NCI-H2107 treated with DMSO at 0.1 percent for 48 hours (cell line): ENCODE measurements around the gene ASPSCR1.
A peak's percentile ranks its signal among the peaks of the same experiment; 100 is the strongest.
"Not testable (repeated sequence)": the region's sequence is repeated elsewhere in the genome, so short reads cannot be mapped to it uniquely, and the experiment has no call there.

Source experiments
- DNase-seq: peaks from one replicate; lab custom pipeline; 2025; ENCODE audit not compliant: unreplicated experiment; lab: John Stamatoyannopoulos, UW

Gene ASPSCR1

DNA sequence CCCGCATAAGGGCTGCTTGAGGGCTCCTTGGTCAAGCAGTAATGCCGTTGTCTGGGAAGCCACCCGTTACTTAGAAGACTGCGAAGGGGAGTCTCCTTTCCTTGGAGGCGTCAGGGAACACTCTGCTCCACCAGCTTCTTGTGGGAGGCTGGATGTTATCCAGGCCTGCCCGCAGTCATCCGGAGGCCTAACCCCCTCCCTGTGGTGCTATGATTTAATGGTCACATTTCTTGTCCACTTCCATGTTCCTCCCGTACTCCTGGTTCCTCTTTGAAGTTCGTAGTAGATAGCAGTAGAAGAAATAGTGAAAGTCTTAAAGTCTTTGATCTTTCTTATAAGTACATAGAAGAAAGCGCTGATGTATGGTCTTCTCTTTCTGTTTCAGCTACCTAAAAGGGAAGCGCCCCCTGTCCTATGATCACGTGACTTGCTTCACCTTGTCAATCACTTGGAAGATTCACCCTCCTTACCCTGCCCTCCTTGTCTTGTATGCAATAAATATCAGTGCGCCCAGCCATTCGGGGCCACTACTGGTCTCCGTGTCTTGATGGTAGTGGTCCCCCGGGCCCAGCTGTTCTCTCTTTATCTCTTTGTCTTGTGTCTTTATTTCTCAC, 61.5 kb downstream of the ASPSCR1 start:
- DNase-seq = not testable (repeated sequence)

DNA sequence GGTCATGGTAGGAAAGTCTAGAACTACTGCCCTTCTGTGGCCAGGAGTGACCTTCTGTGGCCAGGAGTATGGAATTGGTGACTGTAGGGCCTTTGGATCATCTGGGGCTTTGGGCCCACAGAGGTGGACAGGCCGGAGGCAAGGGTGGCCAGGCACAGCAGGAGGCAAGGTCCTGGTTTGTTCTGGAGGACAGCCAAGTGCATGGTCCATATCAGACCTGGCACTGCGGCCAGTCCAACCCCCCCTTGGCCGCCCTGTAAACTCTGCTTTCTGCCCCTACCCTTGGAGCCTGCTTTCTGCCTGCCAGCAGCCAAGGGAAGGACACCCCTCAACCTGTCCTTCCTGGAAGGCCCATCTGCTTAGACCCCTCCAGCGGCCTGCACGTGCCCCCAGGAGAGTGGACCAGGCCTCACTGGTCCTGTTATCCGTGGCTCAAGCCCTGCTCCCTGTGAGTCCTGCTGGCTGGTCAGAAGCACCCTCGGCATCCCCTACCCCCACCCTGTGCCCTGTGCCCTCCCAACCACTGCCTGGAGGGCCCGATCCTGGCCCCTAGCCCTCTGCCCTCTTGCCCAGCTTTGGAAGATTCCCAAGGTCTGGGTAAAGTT, 62.4 kb downstream of the ASPSCR1 start:
- no peak for DNase-seq

DNA sequence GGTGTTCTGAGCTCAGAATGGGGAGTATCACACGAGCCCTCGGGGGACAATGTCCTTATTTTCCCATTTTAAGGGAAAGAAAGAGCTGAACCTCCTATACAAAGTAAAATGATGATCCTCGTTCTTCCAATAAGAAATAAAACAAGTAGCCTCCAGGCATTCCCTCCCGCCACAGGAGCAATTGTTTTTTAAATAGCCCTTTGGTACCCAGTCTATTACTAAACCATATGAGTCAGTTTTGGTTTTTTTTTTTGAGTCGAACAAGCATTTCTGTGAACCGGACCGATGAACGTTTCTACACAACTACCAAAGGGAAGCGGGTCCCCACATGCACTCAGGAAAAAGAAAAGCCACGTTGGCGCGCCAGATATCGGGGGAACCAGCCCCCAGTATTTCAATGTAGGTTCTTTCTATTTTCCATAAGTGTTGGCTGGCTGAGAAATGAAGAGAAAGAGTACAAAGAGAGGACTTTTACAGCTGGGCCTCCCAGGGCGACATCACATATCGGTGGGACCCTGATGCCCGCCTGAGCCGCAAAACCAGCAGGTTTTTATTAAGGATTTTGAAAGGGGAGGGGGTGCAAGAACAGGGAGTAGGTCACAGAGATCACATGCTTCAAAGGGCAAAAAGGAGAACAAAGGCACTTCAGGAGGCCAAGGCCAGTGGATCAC, 63.9 kb downstream of the ASPSCR1 start:
- DNase-seq = no peak

DNA sequence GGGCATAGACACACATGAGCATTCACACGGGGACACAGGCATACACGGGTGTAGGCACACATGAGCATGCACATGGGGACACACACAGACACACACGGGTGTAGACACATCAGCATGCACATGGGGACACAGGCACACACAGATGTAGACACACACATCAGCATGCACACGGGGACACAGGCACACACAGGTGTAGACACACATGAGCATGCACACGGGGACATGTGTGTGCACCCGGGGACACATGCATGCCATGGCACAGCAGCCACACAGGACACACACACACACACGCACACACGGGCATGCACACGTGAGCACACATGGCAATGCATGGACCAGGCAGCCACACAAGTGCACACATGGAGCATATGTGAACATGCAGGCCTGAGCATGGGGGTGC, 65.2 kb downstream of the ASPSCR1 start:
- no peak for DNase-seq

- DNase-seq = no peak
These were observed 66.1 kb downstream of the ASPSCR1 start for GRCh38 chr17:82043507-82043906.

DNA sequence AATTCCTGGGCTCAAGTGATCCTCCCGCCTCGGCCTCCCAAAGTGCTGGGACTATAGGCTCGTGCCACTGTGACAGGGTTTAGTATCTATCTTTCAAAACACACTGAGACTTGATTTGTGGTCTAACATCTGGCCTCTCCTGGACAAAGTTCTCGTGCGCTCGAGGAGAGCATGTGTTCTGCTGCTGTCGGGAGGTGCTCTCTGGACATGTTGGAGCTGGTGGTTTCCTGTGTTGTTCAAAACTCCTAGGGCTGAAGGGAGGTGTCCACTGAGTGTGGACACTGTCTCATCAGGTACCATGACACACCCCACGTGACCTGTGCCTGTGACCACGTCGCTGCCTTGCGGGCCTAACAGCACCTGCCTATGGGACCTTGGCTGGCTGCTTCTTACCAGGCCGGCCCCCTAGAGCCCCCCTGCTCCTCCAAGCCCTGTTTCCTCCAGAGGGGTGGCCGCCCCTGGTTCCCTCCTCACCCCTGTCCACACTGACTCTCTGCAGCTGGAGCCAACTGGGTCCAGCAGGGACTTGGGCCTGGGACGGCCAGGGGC, 68.6 kb downstream of the ASPSCR1 start:
- no peak for DNase-seq

- DNase-seq = no peak
These were observed 69.5 kb downstream of the ASPSCR1 start for GRCh38 chr17:82046903-82047302.

DNA sequence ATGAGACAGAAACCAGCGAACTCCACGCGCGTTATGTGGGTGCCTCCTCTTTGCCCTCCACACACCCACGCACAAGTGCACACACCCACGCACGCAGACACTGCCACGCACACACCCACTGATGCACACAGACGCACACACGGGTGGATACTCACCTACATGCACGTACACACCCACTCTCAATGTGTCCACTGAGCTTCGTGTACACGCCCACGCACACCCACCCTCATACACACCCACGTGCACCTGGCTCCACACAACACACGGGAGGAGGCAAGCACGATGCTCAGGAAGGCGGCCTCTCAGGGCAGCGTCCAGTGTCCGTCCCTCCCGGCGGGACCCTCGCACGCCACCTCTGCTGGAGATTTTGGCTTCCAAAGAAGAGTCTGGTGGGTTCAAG, 70.0 kb downstream of the ASPSCR1 start:
- no peak for DNase-seq

- no peak for DNase-seq
These were observed 70.6 kb downstream of the ASPSCR1 start for GRCh38 chr17:82047914-82048570.

DNA sequence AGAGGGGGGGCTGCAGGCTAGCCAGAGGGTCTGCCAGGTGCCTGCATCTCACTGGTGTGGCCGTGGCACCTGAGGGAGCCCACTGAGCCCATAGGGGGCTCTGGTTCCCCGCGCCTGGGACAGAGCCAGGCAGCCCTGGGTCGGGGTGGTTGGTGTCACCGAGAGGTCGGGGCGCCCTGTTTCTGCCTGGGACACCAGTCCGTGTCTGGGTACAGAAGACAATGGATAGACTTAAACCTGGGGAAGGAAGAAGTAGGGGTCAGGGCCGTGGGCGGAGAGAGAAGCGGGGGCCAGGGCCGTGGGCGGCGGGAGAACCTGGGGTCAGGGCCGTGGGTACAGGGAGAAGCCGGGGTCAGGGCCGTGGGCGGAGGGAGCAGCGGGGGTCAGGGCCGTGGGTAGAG, 71.1 kb downstream of the ASPSCR1 start:
- no peak for DNase-seq

- no peak for DNase-seq
These were observed 71.7 kb downstream of the ASPSCR1 start for GRCh38 chr17:82049106-82049505.

DNA sequence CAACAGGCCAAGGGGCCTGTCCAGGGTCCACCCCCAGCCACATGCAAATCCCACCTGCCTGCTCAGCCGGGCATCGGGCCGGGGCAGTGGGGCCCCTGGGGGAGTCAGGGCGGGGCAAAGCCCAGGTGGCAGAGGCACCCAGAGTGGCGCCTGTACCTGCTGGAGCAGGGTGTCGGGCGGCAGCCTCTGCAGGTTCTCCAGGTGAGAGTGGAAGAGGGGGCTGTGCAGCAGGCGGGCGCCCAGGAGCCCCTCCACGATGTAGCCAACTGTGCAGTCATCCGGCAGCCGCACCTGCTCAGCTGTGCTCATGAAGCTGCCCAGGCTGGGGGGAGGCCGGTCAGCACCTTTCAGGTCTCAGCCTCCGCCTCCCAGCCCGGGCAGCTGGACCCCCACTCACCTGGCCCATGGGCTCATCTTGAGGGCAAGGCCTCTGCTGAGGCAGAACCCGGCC, 72.1 kb downstream of the ASPSCR1 start:
- DNase-seq = no peak

DNA sequence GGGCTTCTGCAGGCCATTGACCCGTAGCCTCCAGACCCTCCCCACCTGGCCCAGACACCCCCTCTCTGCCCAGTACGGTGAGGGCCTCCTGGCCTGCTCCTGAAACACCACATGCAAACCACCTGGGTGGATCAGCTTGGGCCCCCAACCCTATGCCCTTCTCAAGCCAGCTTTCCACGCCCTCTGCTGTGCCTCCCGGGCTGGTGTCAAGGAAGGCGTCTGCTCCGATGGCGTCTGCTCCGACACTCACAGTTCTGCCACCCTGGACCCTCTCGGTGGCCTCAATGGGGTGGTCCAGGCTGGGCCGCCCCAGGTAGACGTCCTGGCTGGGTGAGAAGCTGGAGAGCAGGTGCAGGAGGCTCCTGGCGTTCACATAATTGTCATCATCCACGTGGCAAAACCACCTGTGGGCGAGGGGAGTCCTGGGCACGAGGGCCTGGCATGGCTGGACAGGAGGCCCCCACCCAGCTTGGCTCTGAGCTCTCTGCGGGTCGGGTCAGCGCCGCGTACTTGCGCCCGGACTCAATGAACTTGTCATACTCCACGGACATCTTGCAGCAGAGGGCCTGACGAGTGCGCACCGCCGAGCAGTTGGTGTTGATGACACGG, 72.8 kb downstream of the ASPSCR1 start:
- no peak for DNase-seq

DNA sequence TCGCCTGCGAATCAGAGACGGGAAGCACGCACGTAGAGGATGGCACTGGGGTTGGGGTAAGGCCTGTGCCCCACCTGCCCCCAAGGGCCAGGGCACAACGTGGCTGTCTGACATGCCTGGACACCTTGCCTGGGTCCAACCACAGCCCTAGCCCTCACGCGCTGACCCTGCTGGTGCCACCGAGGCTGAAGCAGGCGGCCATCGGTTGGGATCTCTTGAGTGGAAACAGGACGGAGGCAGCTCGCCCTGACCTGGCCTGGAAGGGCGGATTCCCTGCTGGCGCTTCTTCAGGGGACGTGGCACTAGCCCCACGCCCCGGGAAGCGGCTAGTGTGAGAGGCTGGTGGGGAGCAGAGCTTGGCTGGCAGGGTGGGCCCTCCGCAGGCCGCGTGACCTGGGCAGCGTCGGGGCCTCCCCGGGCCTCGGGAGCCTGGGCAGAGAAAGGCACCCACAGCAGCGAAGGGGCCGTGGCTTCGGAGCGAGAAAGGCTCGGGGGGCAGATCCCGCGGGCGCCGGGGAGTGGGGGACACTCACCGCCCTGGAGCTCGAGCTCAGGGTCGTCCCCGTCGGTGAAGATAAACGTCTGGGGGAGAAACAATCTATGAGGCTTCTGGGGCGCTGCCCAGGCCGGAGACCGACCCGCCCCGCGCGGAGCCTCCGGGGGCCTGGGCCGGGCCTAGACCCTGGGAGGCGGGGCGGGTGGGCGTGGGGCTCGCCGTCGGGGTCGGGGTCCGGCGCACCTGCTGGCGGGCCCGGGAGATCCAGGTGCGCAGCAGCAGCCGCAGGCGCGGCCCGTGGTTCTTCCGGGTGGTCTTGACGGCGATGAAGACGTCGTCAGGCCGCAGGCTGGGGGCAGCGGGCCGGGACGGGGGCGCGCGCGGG, 73.6 kb downstream of the ASPSCR1 start:
- DNase-seq = no peak

GRCh38 chr17:82051776-82052637, 74.6 kb downstream of the ASPSCR1 start, which contains the start of the genes GPS1 and RFNG:
GPS1 (plus strand) TSS chr17:82051898; CDS start chr17:82051932, 34 bp downstream.
RFNG (minus strand) TSS chr17:82051811; CDS start chr17:82051766, 45 bp downstream.
- peak; percentile 14 for DNase-seq

DNA sequence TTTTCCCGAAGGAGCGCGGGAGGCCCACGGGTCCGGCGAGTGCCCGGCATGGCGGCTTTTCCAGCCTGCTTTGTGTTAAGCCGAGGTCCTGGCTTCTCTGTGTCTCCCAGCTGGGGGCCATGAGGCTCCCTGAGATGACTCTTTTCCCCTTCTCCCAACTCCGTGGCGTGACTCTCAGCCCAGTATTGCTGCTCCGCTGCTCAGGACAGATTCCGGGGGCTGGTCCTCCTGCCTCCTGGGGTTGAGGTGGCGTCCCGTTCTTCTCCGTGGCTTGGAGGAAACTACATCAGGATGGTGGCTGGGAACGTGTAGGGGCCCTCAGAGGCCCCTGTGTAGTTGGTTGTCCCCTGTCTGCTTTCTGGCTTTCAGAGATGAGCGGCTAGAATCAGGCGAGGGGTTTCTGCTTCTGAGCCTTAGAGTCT, 75.2 kb downstream of the ASPSCR1 start:
- DNase-seq = no peak

- DNase-seq = no peak
These were observed 75.7 kb downstream of the ASPSCR1 start for GRCh38 chr17:82053130-82053529.

GRCh38 chr17:82053556-82054263, 76.3 kb downstream of the ASPSCR1 start:
- DNase-seq = no peak
